LNCaP clone FGC (cell line): Measurements from ENCODE around the gene MYH7B.

Source experiments
- DNase-seq: peaks from one replicate; pipeline ENCODE4 v3.0.0-alpha.2; 2011; ENCODE audit warnings: low read depth
- H3K4me3 ChIP-seq: 2 replicates; pipeline ENCODE4 v1.5.1; 2011; ENCODE audit warnings: mild to moderate bottlenecking, low read depth, low read length, control low read depth
- TF ChIP-seq, protein P1 (sequence below): IDR thresholded peaks from 2 replicates; pipeline ENCODE4 v1.5.1; 2012; ENCODE audit warnings: mild to moderate bottlenecking; ENCODE audit not compliant: control insufficient read depth, insufficient read depth; ENCODE audit errors: extremely low read depth

Gene MYH7B

DNA sequence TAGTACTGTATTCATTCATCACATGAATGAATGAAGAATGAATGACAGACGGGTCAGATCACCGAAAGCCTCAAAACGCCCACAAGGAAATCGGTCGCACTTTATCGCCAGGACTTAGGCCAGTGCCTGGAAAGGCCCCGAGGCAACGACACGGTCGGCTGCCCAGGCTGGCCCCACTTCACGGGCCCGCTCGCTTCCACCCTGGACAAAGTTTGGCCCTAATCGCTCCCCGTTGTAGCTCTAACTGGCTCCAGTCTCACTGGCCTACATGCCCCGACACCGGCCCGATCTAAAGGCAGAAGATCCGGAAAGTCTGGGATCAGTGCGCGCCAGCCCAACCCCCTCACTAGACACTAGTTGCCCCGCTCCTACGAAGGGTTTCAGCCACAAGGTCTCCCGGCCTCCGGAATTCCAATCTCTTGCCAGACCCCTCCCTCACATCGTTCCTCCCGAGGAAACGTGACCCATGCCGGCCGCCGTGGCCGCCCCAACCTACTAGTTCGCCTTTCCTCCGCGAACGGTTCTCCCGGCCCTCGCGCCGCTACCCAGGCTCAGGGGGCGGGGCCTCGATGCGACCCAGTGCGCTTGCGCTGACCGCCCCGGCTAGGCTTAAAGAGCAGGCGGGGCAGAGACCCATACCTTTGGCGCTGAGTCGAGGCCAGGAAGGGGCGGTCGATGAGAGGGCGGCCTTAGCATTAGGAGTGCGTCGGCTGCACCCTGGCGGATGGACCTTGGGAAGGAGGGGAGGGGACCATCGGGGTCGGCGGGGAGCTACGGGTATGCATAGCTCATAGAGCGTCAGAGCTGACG is at the start of gene MYH7B, which contains the start of gene GSS:
TSS of gene MYH7B (plus strand) at position 638 of the 810 bp plus-strand sequence. CDS start 22,138 bp downstream, outside the sequence.
TSS of gene GSS (minus strand) at position 576 of the 810 bp plus-strand sequence. CDS start 3,954 bp downstream, outside the sequence.
- peak; percentile 85 for DNase-seq
- peak within 1 kb of the TSS; percentile 80 for H3K4me3 ChIP-seq
- TF ChIP-seq, protein P1, sequence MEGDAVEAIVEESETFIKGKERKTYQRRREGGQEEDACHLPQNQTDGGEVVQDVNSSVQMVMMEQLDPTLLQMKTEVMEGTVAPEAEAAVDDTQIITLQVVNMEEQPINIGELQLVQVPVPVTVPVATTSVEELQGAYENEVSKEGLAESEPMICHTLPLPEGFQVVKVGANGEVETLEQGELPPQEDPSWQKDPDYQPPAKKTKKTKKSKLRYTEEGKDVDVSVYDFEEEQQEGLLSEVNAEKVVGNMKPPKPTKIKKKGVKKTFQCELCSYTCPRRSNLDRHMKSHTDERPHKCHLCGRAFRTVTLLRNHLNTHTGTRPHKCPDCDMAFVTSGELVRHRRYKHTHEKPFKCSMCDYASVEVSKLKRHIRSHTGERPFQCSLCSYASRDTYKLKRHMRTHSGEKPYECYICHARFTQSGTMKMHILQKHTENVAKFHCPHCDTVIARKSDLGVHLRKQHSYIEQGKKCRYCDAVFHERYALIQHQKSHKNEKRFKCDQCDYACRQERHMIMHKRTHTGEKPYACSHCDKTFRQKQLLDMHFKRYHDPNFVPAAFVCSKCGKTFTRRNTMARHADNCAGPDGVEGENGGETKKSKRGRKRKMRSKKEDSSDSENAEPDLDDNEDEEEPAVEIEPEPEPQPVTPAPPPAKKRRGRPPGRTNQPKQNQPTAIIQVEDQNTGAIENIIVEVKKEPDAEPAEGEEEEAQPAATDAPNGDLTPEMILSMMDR: peak; percentile 59

- TF ChIP-seq, protein P1: no peak
These were observed 47.8 kb upstream of the MYH7B start for GRCh38 chr20:34907616-34908469.

DNA sequence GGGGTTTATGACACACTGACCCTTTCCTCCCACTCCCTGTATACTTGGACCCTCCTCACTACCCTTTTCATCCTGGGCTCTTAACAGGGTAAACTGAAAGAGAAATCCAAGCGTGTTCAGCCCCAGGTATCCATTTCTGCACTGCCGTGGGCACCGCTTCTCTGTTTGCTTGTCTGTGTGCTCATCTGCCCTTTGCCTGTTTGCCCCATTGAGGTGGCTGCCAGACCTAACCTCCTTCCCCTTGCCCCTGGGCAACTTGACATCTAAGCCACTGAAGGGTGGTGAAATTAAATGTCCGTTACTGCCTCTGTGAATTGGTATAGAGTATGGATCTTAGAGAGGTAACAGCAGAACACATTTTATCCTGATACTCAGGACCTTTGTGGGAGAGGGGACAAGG is 40.5 kb upstream of the MYH7B start:
- DNase-seq: no peak
- TF ChIP-seq, protein P1: no peak
- H3K4me3 ChIP-seq: no peak overlapping the region

More at GRCh38 chr20:34907616-34908469, 47.8 kb upstream of the MYH7B start:
- no peak overlapping the region for H3K4me3 ChIP-seq
- DNase-seq: peak; percentile 99

DNA sequence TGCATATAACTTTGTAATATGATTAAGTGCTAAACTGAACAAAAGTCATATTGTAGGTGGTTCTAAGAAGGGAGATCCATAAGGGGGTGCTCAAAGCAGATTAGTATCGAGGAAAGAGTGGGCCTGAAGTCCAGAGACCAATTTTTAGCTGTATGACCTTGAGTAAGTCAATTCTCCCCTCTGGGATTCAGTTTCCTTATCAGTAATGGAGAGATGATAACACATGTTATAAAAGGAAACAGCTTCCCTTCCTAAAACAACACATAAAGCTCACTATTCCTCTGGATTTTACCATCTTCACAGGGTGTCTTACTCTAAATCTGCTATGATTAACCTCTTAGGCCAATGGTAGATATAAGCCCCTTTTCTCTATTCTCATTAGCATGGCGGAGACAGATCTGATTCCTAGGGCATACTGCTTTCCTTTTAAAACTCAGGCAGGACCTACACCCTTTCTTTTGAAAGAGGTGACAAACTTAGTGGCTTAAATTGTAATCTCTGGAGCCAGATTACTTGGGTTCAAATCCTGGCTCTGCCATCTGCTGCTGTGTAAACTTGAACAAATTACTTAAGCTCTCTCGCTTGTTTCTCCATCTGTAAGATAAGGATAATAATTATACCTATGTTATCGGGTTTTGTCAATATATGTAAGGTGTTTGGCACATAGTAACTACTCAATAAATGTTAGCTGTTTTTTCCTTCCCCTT is 39.8 kb upstream of the MYH7B start:
- TF ChIP-seq, protein P1: no peak
- no peak overlapping the region for H3K4me3 ChIP-seq
- no peak for DNase-seq

GRCh38 chr20:34916774-34917354 is 38.8 kb upstream of the MYH7B start:
- no peak overlapping the region for H3K4me3 ChIP-seq
- DNase-seq: no peak
- TF ChIP-seq, protein P1: no peak

DNA sequence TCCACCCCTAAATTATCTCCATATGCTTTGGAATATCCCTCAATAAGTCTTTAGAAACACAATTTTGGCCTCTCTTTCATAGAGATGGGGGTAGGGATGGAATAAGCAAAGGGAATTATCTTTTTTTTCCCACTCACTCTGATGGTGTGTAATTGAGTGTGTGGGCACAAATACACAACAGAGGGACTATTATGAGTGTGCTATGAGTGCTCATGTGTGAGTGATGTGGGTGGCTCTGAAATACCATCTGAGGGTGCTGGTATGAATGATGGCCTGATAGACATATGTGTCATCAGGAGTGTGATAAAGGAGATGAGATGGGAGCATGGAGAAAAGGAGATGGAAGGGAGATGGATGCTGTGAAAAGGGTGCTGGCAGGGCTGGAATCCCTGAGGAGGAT is 35.6 kb upstream of the MYH7B start:
- TF ChIP-seq, protein P1: no peak

More for the DNA sequence above, 35.6 kb upstream of the MYH7B start:
- H3K4me3 ChIP-seq: no peak overlapping the region
- DNase-seq: no peak
